Measurements from ENCODE around the gene SYT12.
A peak's percentile ranks its signal among the peaks of the same experiment; 100 is the strongest.
"Not testable (repeated sequence)": the region's sequence is repeated elsewhere in the genome, so short reads cannot be mapped to it uniquely, and the experiment has no call there.

SYT12 gene

GRCh38 chr11:67022961-67023956, at the start of gene SYT12:
SYT12 (plus strand) TSS chr11:67023134; CDS start chr11:67030145, 7,011 bp downstream.
- DNase-seq, result peak; percentile 23

GRCh38 chr11:66973956-66974580, 48.9 kb upstream of the SYT12 start:
- DNase-seq, result no peak

GRCh38 chr11:66974724-66975404, 48.1 kb upstream of the SYT12 start, which contains the start of gene C11orf86:
C11orf86 (plus strand) TSS chr11:66975304; CDS start chr11:66975363, 59 bp downstream.
- no peak for DNase-seq

- DNase-seq, result no peak
Observed at GRCh38 chr11:66975405-66976027, 47.4 kb upstream of the SYT12 start.

GRCh38 chr11:66976028-66976467, 46.9 kb upstream of the SYT12 start:
- no peak for DNase-seq

GRCh38 chr11:66976925-66977324, 46.0 kb upstream of the SYT12 start:
- no peak for DNase-seq

GRCh38 chr11:66978229-66978628, 44.7 kb upstream of the SYT12 start:
- DNase-seq, result no peak

GRCh38 chr11:66978717-66979116, 44.2 kb upstream of the SYT12 start:
- no peak for DNase-seq

GRCh38 chr11:66979336-66979980, 43.5 kb upstream of the SYT12 start:
- DNase-seq, result peak; percentile 58

GRCh38 chr11:66981976-66982578, 40.9 kb upstream of the SYT12 start:
- DNase-seq, result peak; percentile 95

- no peak for DNase-seq
Observed at GRCh38 chr11:66983275-66983924, 39.5 kb upstream of the SYT12 start.

GRCh38 chr11:66985508-66986177, 37.3 kb upstream of the SYT12 start:
- no peak for DNase-seq

- no peak for DNase-seq
Observed at GRCh38 chr11:66986178-66986545, 36.8 kb upstream of the SYT12 start.

- no peak for DNase-seq
Observed at GRCh38 chr11:66987158-66987620, 35.7 kb upstream of the SYT12 start.

GRCh38 chr11:66987924-66988637, 34.9 kb upstream of the SYT12 start:
- no peak for DNase-seq

GRCh38 chr11:66988741-66989140, 34.2 kb upstream of the SYT12 start:
- not testable (repeated sequence) for DNase-seq

- DNase-seq, result not testable (repeated sequence)
Observed at GRCh38 chr11:66989360-66989759, 33.6 kb upstream of the SYT12 start.

GRCh38 chr11:66992041-66992440, 30.9 kb upstream of the SYT12 start:
- no peak for DNase-seq

- DNase-seq, result peak; percentile 55
Observed at GRCh38 chr11:66996609-66997273, 26.2 kb upstream of the SYT12 start.

All from EL (cell line).